Measurements from ENCODE around the gene COG3.

Gene COG3

GRCh38 chr13:45510672-45511071 lies 45.9 kb downstream of the COG3 start:
- DNase-seq, result no peak

DNA sequence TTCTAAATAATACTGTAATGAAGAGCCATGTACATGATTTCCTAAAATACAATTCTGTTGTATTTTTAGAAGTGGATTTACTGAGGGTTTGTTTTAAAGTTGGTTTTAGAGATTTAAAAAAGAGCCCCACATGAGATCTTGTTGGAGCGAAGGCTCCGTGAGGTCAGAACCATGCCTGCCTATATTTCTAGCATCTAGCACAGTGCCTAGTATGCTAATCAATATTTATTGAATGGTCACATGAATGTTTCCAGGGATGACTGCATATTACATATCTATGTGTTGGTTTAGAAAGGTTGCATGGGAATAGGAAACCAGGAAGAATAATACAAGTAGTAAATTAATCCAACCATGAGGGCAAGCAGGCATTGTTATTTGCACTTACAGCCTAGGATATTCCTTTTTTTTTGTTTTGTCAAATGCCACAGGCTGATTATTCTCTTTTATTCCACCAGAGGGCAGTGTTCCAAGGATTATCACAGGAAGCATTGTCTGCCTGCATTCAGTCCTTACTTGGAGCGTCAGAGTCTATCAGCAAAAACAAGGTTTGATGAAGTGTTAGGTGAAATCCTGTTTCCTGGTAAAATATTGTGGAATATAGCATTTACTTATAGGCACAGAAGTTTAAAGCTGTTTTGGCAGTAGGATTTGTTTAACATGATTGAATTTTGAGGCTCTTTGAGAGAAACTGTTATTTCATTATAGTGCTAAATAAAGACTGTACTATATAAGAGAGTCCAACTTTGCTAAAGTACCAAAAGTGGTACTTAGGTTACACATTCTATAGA lies 46.8 kb downstream of the COG3 start:
- peak; percentile 80 for DNase-seq

- no peak for DNase-seq
Measured at GRCh38 chr13:45512098-45512496, 47.4 kb downstream of the COG3 start.

- no peak for DNase-seq
Measured at GRCh38 chr13:45516757-45517156, 52.0 kb downstream of the COG3 start.

- no peak for DNase-seq
Measured at GRCh38 chr13:45518525-45519245, 53.9 kb downstream of the COG3 start.

- DNase-seq, result no peak
Measured at GRCh38 chr13:45519493-45519892, 54.8 kb downstream of the COG3 start.

DNA sequence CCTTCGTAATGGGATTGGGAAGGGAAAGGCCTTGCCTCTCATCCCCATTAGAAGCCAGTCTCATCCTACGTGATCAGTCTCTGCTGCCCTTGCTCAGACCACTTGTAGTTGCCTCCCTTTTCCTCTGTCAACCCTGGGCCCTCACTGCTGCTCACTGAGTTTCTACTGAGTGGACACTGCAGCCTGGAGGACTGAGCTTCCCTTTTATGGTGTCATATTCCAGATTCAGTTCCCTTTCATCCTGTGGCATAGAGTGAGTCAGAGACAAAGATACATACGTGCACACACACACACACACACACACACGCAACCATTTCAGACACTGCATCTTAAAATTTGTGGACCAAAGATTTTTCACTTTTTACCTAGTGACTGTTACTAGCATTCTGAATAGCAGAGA lies 56.6 kb downstream of the COG3 start:
- DNase-seq, result peak; percentile 9

DNA sequence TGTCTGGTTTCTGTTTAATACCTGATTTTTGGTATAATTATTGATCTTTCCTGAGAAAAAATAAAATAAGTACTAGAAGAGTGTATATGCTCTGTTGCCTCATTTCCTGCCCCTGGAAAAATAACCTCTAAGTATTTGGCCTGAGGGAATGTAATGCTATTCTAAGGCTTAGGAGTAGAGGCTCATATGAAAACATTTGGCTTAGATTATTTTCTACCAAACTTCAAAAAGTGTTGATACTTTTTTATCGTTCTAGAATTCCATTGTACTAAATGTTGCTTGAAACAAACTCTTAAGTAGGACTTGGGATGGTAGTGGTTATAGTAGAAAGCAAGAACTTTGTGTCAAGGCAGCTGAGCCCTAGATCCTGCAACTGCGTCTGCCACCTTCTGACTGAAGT lies 57.8 kb downstream of the COG3 start:
- DNase-seq, result no peak

- DNase-seq, result no peak
Measured at GRCh38 chr13:45527699-45528462, 63.1 kb downstream of the COG3 start.

DNA sequence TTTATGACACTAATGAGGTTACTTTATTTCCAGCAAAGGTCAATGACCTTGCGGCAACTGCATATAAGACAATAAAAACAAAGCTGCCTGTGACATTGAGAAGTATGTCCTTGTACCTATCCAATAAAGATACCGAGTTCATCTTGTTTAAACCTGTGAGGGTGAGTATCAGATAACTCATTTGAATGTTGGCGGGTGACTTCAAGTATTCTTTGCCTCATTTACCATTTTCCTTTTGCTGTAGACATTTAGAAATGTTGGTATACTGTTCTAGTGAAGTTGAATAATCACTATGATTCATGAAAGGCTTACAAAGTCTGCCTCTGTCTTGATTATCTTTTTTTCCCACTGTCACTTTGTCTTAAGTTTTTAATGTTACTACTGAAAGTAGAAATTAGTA lies 65.0 kb downstream of the COG3 start:
- DNase-seq, result no peak

GRCh38 chr13:45534604-45535003 lies 69.9 kb downstream of the COG3 start:
- DNase-seq, result no peak

DNA sequence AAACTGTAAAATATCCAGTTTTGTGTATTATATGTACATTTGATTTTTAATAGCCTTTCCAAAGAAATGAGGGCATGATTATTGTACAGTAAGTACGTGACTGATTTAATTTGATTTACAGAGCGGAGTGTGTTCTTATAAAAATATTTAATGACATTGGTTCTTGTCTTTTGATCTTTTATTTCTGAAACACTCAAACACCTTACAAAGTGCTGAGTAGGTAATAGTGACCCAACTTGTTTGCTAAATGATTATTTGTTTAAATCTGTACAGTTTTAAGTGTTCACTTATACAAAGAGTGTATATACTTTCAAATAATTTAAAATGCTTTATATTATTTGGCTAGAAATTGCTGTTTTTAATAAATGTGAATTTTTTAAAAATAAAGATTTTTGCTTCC lies 71.5 kb downstream of the COG3 start:
- no peak for DNase-seq

- DNase-seq, result no peak
Measured at GRCh38 chr13:45537516-45537915, 72.8 kb downstream of the COG3 start.

GRCh38 chr13:45538382-45538781 lies 73.6 kb downstream of the COG3 start:
- DNase-seq, result peak; percentile 32

DNA sequence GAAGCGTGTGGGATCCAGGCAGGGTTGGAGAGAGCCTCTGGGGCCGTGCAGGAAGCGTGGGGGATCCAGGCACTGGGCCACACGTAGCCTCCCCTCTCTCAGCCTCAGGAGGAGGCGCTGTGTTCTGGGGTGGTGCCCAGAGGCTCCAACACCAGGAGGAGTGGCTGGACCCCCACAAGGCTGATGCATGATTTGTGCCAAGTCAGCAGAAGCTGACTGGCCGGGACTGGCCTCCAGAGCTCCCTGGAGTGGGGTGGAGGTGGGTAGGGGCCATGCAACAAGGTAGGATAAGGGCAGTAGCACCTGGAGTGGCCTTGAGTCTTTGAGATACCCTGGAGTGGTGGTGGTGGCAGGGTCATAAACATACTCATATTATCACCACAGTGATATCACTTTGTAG lies 75.5 kb downstream of the COG3 start:
- no peak for DNase-seq

DNA sequence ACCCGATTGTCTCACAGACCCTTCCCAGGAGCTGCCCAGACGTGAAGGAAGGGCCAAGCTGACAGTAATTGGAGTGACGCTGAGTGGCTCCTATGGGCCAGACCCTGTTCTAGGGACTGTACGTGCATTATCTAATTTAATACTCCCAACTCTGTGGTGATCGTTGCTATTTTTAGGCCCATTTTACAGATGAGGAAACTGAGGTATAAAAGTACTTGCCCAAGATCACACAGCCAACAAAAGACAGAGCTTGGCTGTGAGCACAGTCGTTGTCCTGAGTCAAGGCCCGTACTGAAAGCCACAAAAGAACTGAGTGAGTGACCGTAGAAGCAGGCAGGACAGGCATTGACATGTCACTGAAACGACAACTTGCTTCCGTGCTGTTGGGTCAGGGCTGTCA lies 76.1 kb downstream of the COG3 start:
- DNase-seq, result no peak

GRCh38 chr13:45541806-45542205 lies 77.1 kb downstream of the COG3 start:
- no peak for DNase-seq

DNA sequence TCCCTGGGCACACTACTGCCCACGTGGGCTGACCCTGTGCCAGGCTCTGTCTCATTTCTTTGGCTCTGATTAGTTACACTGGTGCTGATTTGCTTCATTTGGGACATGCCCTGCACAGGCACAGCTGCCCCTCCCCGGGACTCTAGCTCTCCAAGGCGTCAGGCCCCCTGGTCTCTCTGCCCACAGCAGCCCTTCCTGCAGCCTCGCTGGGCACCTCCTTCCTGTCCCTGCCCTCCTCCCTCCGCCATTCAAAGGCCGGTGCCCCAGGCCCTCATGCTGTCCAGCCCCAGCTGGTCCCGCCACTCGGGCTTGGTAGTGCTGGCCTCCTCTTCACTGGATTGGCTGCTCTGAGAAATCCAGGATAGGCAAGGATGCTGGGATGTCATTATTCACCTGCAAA lies 77.7 kb downstream of the COG3 start:
- no peak for DNase-seq

DNA sequence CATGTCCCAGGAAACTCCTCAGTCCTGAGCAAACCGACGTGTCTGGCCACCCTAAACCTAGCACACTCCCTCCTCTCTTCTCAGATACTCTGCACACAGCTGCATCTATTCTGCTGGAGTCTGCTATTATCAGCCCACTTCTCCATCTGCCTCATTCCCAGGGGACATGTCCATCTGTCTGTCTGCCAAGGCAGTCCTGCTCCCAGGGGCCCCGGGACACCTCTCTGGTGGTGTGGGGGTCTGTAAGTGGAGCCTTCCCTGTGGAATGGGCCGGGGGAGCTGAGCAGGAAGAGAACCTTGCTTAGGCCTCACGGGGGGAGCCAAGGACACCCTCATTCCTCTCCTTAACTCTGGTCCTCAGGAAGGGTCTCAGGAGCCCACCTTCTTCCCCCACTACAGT lies 78.1 kb downstream of the COG3 start:
- no peak for DNase-seq

- DNase-seq, result peak; percentile 12
Measured at GRCh38 chr13:45544520-45544919, 79.8 kb downstream of the COG3 start.

- DNase-seq, result peak; percentile 13
Measured at GRCh38 chr13:45545686-45546409, 81.1 kb downstream of the COG3 start.

GRCh38 chr13:45546410-45546765 lies 81.6 kb downstream of the COG3 start:
- no peak for DNase-seq

DNA sequence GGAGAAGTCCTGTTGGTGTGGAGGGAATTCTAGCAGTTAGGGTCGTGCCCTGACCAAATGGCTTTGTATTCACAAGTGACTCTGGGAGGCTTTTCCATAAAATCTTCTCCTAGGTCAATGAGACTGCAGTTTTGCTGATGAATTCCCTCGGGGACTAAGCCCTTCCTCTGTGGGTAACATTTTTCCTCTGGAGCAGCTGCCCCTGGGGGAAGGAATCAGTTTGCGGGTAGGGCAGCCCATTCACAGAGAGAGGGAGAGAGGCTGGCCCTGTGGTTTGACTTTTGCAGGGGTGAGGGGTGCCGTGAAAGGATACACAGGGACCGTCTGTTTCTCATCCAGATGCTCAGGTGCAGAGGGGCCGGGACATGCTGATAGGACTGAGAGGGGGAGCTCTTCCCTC lies 83.5 kb downstream of the COG3 start:
- DNase-seq, result no peak

All from DMS53 (cell line).